Keratinocyte (primary cell): Measurements from ENCODE around the gene NME9. TPM values are rescaled to one million over a fixed set of nuclear protein-coding genes. Genes with fewer than 3 reads are reported as not detected.

Experiments
- DNase-seq: peaks from one replicate; pipeline ENCODE4 v3.0.0-alpha.2; 2011; ENCODE audit warnings: low read depth, missing footprints, low spot score
- FAIRE-seq: peaks from 2 replicates; lab custom pipeline; 2011; peaks lifted over from hg19 to GRCh38; lab: Jason Lieb, UNC
- H2AFZ ChIP-seq: 2 replicates; pipeline ENCODE4 v1.6.0; 2012; ENCODE audit warnings: low read length, control low read depth, inconsistent platforms; ENCODE audit not compliant: control insufficient read depth
- H3K27ac ChIP-seq: 2 replicates; pipeline ENCODE4 v1.5.1; 2011; ENCODE audit warnings: low read length; ENCODE audit not compliant: control insufficient read depth, insufficient read depth
- H3K27me3 ChIP-seq: 3 replicates; pipeline ENCODE4 v1.6.0; 2011; ENCODE audit warnings: low read length; ENCODE audit not compliant: control insufficient read depth, insufficient read depth; ENCODE audit errors: extremely low read depth
- H3K36me3 ChIP-seq, 2 experiments: 2 replicates in 1 of 2; 3 replicates in 1 of 2; pipeline ENCODE4 v1.5.1; 2011; ENCODE audit warnings: low read length in 2 of 2, mild to moderate bottlenecking in 1 of 2; ENCODE audit not compliant: control insufficient read depth in 2 of 2, insufficient read depth in 2 of 2; ENCODE audit errors: extremely low read depth in 1 of 2
- H3K4me1 ChIP-seq: 3 replicates; pipeline ENCODE4 v1.5.1; 2011; ENCODE audit warnings: low read length; ENCODE audit not compliant: control insufficient read depth, insufficient read depth; ENCODE audit errors: extremely low read depth
- H3K4me2 ChIP-seq: 3 replicates; pipeline ENCODE4 v1.6.0; 2011; ENCODE audit warnings: low read depth, low read length; ENCODE audit not compliant: control insufficient read depth, insufficient read depth; ENCODE audit errors: extremely low read depth
- H3K4me3 ChIP-seq, 3 experiments: fragments of 200-600 bp in 1 of 3; sonication (generic) in 1 of 3; 2 replicates in 2 of 3; 3 replicates in 1 of 3; pipeline ENCODE4 v1.5.1; 2011 to 2016; ENCODE audit warnings: low read length in 3 of 3, mild to moderate bottlenecking in 3 of 3, control low read depth in 2 of 3, inconsistent platforms in 1 of 3, low read depth in 1 of 3, mixed read lengths in 1 of 3, mixed run types in 1 of 3, moderate library complexity in 1 of 3; ENCODE audit not compliant: control insufficient read depth in 2 of 3, insufficient read depth in 2 of 3; ENCODE audit errors: extremely low read depth in 1 of 3
- H3K79me2 ChIP-seq: 2 replicates; pipeline ENCODE4 v1.6.0; 2012; ENCODE audit warnings: low read length; ENCODE audit not compliant: control insufficient read depth, insufficient read depth
- H3K9ac ChIP-seq: 3 replicates; pipeline ENCODE4 v1.6.0; 2011; ENCODE audit warnings: low read length; ENCODE audit not compliant: control insufficient read depth, insufficient read depth; ENCODE audit errors: extremely low read depth
- H3K9me1 ChIP-seq: 3 replicates; pipeline ENCODE4 v1.6.0; 2011; ENCODE audit warnings: low read length; ENCODE audit not compliant: control insufficient read depth, insufficient read depth; ENCODE audit errors: extremely low read depth
- H3K9me3 ChIP-seq: 2 replicates; pipeline ENCODE4 v1.5.1; 2012; ENCODE audit warnings: low read depth, low read length; ENCODE audit not compliant: control insufficient read depth
- H4K20me1 ChIP-seq: 3 replicates; pipeline ENCODE4 v1.6.0; 2011; ENCODE audit warnings: low read length; ENCODE audit not compliant: control insufficient read depth, insufficient read depth; ENCODE audit errors: extremely low read depth
- EZH2 ChIP-seq: IDR thresholded peaks from one replicate; pipeline ENCODE4 v1.6.1; 2012; ENCODE audit warnings: inconsistent platforms, mild to moderate bottlenecking, low read length, moderate library complexity
- dilution Hi-C: fragments of 300-500 bp; cut with MboI; formaldehyde crosslinking; loops from one replicate; pipeline ENCODE4 v1.7.0; 2020; ENCODE audit warnings: low sequenced_read_pairs; ENCODE audit not compliant: extremely low pct_ligation_motif_present
- polyA plus RNA-seq, 5 experiments: library from polyadenylated mRNA; depleted of rRNA in 3 of 5; stranded (reverse) in 3 of 5; stranded (forward) in 1 of 5; unstranded in 1 of 5; fragments of >200 nt; gene quantifications; 1 replicate in 1 of 5; 2 replicates in 3 of 5; 3 replicates in 1 of 5; pipeline versions ENCODE4 v1.2.1 to v1.2.3, GENCODE V29; 2011 to 2012; ENCODE audit warnings: missing spikeins in 2 of 5, low read depth in 1 of 5, low replicate concordance in 1 of 5
- TF ChIP-seq, protein P1 (sequence below), 3 experiments: IDR thresholded peaks in 1 of 3; conservative IDR thresholded peaks in 1 of 3; optimal IDR thresholded peaks in 1 of 3; 2 replicates in 2 of 3; 3 replicates in 1 of 3; pipeline versions ENCODE3 to v1.5.1; 2011; ENCODE audit warnings: low read length in 3 of 3, mild to moderate bottlenecking in 3 of 3, moderate library complexity in 2 of 3, control low read depth in 1 of 3, inconsistent platforms in 1 of 3; ENCODE audit not compliant: insufficient read depth in 2 of 3; ENCODE audit errors: extremely low read depth in 1 of 3

NME9 gene
- polyA plus RNA-seq, 1 donor (not counting 4 experiments of a cell fraction or from before 2014, with no cell fraction given) = 0.05 TPM

DNA sequence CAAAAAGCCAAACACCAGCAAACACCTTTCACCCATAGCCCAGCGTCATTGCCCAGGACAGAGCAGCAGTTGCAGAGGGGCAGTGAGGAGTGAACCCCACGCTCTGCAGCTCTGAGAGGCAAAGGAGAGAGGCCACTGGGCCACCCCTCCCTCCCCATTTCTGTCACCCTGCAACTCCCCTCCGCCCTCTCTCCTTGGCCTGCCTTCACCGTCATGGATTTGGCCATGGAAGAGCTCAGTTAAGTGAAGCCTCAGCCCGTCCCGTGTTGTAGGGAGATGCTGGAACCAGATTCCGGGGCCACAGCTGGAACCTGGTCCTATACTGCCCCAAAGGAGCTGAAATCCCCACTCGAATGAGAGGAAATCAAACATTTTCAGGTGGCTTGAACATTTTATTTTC, 40.7 kb upstream of the NME9 start:
- no peaks in the 10 kb centered on the region for H3K9me1 ChIP-seq
- H4K20me1 ChIP-seq = no peaks in the 10 kb centered on the region
- dilution Hi-C loops = no loop called here
- H3K9ac ChIP-seq = no peak overlapping the region
- no peak overlapping the region for H2AFZ ChIP-seq
- H3K4me2 ChIP-seq = no peak overlapping the region
- no peak for DNase-seq
- no peak for FAIRE-seq
- no peaks in the 10 kb centered on the region for H3K27me3 ChIP-seq
- H3K79me2 ChIP-seq = no peaks in the 10 kb centered on the region
- H3K27ac ChIP-seq = no peak overlapping the region
- H3K4me1 ChIP-seq = no peaks in the 10 kb centered on the region
- H3K4me3 ChIP-seq = no peak overlapping the region
- H3K9me3 ChIP-seq = no peaks in the 10 kb centered on the region
- no peaks in the 10 kb centered on the region for H3K36me3 ChIP-seq
- no peak for TF ChIP-seq EZH2
- TF ChIP-seq, protein P1, sequence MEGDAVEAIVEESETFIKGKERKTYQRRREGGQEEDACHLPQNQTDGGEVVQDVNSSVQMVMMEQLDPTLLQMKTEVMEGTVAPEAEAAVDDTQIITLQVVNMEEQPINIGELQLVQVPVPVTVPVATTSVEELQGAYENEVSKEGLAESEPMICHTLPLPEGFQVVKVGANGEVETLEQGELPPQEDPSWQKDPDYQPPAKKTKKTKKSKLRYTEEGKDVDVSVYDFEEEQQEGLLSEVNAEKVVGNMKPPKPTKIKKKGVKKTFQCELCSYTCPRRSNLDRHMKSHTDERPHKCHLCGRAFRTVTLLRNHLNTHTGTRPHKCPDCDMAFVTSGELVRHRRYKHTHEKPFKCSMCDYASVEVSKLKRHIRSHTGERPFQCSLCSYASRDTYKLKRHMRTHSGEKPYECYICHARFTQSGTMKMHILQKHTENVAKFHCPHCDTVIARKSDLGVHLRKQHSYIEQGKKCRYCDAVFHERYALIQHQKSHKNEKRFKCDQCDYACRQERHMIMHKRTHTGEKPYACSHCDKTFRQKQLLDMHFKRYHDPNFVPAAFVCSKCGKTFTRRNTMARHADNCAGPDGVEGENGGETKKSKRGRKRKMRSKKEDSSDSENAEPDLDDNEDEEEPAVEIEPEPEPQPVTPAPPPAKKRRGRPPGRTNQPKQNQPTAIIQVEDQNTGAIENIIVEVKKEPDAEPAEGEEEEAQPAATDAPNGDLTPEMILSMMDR (optimal IDR thresholded peaks at IDR 0.05 in 1 of 3, IDR thresholded peaks at IDR 0.05 in 1 of 3, conservative IDR thresholded peaks at IDR 0.05 in 1 of 3; ENCODE audit: extremely low read depth in 1 of 3, insufficient read depth in 2 of 3, low read length in 3 of 3) = no peak

DNA sequence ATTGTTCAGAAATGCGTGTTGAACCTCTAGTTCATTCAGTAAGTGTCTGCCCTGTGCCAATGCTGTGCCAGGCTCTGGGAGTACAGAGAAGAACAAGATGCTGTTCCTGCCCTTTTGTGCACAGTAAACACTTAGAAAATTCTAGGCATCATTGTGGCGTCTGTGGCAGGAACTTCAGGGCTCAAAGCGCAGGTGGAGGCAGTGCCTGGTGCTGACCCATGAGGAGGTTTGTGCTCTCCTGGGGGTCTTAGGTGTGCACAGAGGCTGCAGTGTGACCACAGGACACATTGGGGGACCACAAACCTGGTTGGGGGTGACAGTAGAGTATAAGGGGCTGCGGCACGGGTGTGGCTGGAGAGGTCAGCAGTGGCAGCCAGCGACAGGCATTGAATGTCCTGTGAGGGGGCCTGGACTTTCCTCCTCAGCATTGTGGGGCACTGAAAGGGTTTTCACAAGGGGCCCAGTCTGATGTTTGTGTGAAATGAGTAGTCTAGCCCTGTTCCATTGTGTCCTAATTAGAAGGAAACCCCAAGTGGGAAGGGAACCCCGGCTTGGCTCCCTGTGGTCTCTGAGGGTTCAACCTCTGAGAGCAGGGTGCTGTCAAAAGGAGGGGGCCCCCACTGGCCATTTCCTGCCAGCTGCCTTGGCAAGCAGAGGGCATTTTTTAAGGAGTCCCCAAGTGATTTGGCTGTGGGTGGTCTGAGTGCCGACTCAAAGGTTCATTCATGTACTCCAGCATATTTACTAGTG, 39.7 kb upstream of the NME9 start:
- Histone ChIP-seq H3K27me3 (no peaks in the 10 kb centered on the region), H3K27ac (no peak overlapping the region), H3K36me3 (no peaks in the 10 kb centered on the region), H3K9me1 (no peaks in the 10 kb centered on the region), H3K79me2 (no peaks in the 10 kb centered on the region), H3K9me3 (no peaks in the 10 kb centered on the region), H3K4me1 (no peaks in the 10 kb centered on the region), H4K20me1 (no peaks in the 10 kb centered on the region), H3K4me3 (no peak overlapping the region), H3K9ac (no peak overlapping the region), H3K4me2 (no peak overlapping the region), H2AFZ (no peak overlapping the region)
- TF ChIP-seq, protein P1 (optimal IDR thresholded peaks at IDR 0.05 in 1 of 3, IDR thresholded peaks at IDR 0.05 in 1 of 3, conservative IDR thresholded peaks at IDR 0.05 in 1 of 3; ENCODE audit: extremely low read depth in 1 of 3, insufficient read depth in 2 of 3, low read length in 3 of 3) = no peak
- no peak for TF ChIP-seq EZH2
- FAIRE-seq (no peak), DNase-seq (no peak)
- dilution Hi-C loops = no loop called here
